K562 (cell line): ENCODE data around the gene TOMM6. TPM values are rescaled to one million over a fixed set of nuclear protein-coding genes. Genes with fewer than 3 reads are reported as not detected.
A peak's percentile ranks its signal among the peaks of the same experiment; 100 is the strongest.

Experiments used
- C11orf30 ChIP-seq: fragments of 450-650 bp; IDR thresholded peaks from 2 replicates; pipeline ENCODE4 v1.6.1; 2016; ENCODE audit warnings: low read depth, mild to moderate bottlenecking
- CEBPB ChIP-seq: fragments of 450-650 bp; IDR thresholded peaks from 2 replicates; pipeline ENCODE4 v1.6.1; 2016; ENCODE audit warnings: missing genetic modification characterization, missing compliant biosample characterization
- HMGN3 ChIP-seq: IDR thresholded peaks from 2 replicates; pipeline ENCODE4 v1.6.1; 2011; ENCODE audit warnings: borderline replicate concordance, low read depth, mild to moderate bottlenecking, mixed read lengths, low read length; ENCODE audit not compliant: insufficient read length; ENCODE audit errors: extremely low read depth
- MECOM ChIP-seq: fragments of 250-450 bp; sonication (Bioruptor Pico); IDR thresholded peaks from 2 replicates; pipeline ENCODE4 v1.8.0; 2022; ENCODE audit warnings: inconsistent platforms
- NFATC3 ChIP-seq: fragments of 450-650 bp; IDR thresholded peaks from 2 replicates; pipeline ENCODE4 v1.6.1; 2017; ENCODE audit warnings: mild to moderate bottlenecking
- SFPQ ChIP-seq: fragments of 200-400 bp; formaldehyde crosslinking; IDR thresholded peaks from 2 replicates; pipeline ENCODE4 v1.6.1; 2017; ENCODE audit warnings: mild to moderate bottlenecking, low read depth, low read length, moderate library complexity
- SMC3 ChIP-seq: conservative IDR thresholded peaks from 2 replicates; pipeline ENCODE4 v1.6.1; 2011; ENCODE audit warnings: low read depth, low read length, improper control_type of control experiment; ENCODE audit not compliant: insufficient read depth
- SUPT5H ChIP-seq: fragments of 450-650 bp; IDR thresholded peaks from 2 replicates; pipeline ENCODE4 v1.6.1; 2016
- TFAP4 ChIP-seq: sonication (generic); formaldehyde crosslinking; IDR thresholded peaks from 2 replicates; pipeline ENCODE4 v1.8.0; 2022; ENCODE audit warnings: missing genetic modification reagents, mild to moderate bottlenecking, moderate library complexity, borderline replicate concordance
- THRB ChIP-seq: fragments of 450-650 bp; formaldehyde crosslinking; conservative IDR thresholded peaks from 2 replicates; pipeline ENCODE4 v1.4.0; 2022; ENCODE audit warnings: mild to moderate bottlenecking, missing genetic modification characterization
- YBX1 ChIP-seq: fragments of 450-650 bp; IDR thresholded peaks from 2 replicates; pipeline ENCODE4 v1.7.1; 2016; ENCODE audit warnings: mild to moderate bottlenecking
- ZNF609 ChIP-seq: sonication (generic); formaldehyde crosslinking; IDR thresholded peaks from 2 replicates; pipeline ENCODE4 v1.8.1; 2023; ENCODE audit warnings: missing genetic modification reagents, mild to moderate bottlenecking, borderline replicate concordance
- ZNF668 ChIP-seq: fragments of 250-450 bp; sonication (Bioruptor Pico); IDR thresholded peaks from 2 replicates; pipeline ENCODE4 v1.8.0; 2022; ENCODE audit warnings: mild to moderate bottlenecking, inconsistent platforms
- polyA plus RNA-seq, 8 experiments: library from polyadenylated mRNA; depleted of rRNA in 4 of 8; stranded (reverse) in 5 of 8; unstranded in 3 of 8; fragments of >200 nt; fragmentation: Nextera tagmentation in 2 of 8; fragmentation: Illumina TruSeq in 1 of 8; extraction: Ambion mirVana in 2 of 8; extraction: Trizol in 1 of 8; gene quantifications; 2 replicates each; pipeline versions ENCODE4 v1.2.1 to v1.2.3, GENCODE V29; 2011 to 2014; ENCODE audit warnings: inconsistent platforms in 1 of 8, missing spikeins in 1 of 8
- total RNA-seq, 7 experiments: library from RNA; depleted of rRNA in 6 of 7; stranded (reverse); fragments of >200 nt in 6 of 7; fragmentation: Illumina TruSeq in 2 of 7; extraction: Trizol in 2 of 7; gene quantifications; 2 replicates each; pipeline versions ENCODE4 v1.2.1 to v1.2.3, GENCODE V29; 2011 to 2021; ENCODE audit warnings: low replicate concordance in 1 of 7
- TF ChIP-seq, protein P1 (sequence below): fragments of 250-450 bp; sonication (Bioruptor Pico); IDR thresholded peaks from 2 replicates; pipeline ENCODE4 v1.5.0; 2021; ENCODE audit warnings: mild to moderate bottlenecking, moderate library complexity

TOMM6 gene
- total and polyA plus RNA-seq, 9 of the 15 experiments (the other 6 are each of a cell fraction or from before 2014, with no cell fraction given) = 380 to 2,097 (median 1,065) TPM

DNA sequence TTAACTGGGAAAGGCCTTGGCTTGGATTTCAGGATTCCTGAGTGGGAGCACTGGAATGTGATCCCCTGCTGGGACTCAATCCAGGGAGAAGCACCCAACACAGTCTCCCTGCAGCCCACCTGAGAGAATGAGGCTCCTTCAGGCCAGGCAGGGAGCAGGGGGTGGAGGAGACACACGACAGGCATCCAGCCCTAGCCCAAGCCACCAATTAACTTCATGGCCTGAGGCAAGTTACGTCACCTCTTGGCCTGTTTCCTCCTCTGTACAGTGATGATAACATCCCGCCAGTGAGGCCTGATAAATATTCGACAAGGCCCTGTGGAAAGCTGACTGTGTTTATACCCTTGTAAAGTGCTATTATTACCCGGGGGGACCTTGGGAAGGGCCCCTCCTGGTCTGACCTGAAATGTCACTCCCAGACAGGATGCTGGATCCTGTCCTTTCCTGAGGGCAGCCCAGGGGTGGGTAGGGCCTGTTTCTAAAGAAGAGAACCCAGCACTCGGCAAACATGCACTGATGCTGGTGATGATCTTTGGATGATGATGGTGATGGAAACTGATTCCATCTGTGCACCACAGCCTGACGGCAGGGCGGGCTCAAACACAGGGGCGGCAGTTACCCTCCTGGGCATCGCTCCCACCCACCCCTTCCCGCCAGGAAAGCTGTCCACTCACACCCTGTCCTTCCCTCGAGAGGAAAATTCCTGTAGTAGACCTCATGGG lies 20.2 kb upstream of the TOMM6 start (continued):
- TF ChIP-seq, protein P1, sequence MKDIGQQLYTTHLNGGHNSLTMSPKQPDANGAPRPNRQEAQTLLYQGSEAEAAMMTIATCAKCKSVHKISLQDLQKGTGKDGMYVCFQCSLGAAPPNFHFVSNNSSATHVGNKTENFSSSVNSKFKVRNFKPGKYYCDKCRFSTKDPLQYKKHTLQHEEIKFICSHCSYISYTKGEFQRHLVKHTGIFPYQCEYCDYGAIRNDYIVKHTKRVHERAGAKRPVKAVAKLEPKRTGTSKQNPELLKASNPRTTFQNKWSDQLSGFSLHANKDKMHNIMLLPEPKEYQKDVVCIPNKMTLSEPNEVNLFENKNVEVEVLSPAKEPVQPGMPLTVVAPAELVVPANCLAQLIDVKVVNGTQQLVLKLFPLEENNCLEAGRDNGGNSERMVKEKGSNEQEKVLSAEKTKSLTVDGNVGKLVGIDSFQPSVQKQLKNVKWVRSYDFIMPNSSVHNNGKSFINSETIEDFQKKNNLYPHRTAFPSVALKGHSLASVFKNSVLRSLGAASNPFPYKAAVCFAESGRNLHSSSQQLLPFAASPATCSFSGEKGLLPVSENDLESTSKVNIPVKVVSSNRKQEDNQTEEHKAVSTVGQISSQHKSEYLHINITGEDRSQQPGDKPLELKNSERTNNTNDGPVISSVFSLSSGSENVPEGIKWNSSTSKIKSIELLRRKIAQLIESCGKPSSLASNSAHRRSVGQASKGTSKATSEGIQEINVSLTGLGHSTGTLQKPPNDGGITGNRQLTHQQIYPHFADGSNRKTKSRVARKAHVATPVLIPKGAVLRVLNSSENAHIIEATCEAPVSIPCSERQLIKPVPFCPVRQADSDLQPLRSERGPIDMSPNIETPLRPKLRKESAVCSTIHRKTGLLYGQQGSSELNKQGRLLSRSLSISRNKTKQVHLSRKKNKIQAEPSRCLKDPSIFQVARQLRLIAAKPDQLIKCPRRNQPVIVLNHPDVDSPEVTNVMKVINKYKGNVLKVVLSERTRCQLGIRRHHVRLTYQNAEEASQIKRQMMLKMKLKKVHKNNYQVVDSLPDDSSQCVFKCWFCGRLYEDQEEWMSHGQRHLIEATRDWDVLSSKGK = no peak
- no peak for TF ChIP-seq ZNF609 (CRISPR knock-in tag)
- TF ChIP-seq THRB (CRISPR knock-in tag) = no peak
- TF ChIP-seq YBX1 = no peak
- TF ChIP-seq MECOM (CRISPR knock-in tag) = no peak
- no peak for TF ChIP-seq C11orf30
- no peak for TF ChIP-seq SFPQ
- TF ChIP-seq NFATC3 = no peak
- no peak for TF ChIP-seq SUPT5H
- peak; percentile 38; the same call in 1 of the 2 replicates for TF ChIP-seq TFAP4 (CRISPR knock-in tag)
- TF ChIP-seq ZNF668 (CRISPR knock-in tag) = no peak
- no peak for TF ChIP-seq SMC3
- TF ChIP-seq CEBPB (tag) = peak; percentile 80
- TF ChIP-seq HMGN3 = no peak
